NCI-H774 (cell line): ENCODE data around the gene ATXN10.
"Not testable (repeated sequence)": the region's sequence is repeated elsewhere in the genome, so short reads cannot be mapped to it uniquely, and the experiment has no call there.

Source experiments
- DNase-seq: peaks from one replicate; lab custom pipeline; 2025; lab: John Stamatoyannopoulos, UW

The ATXN10 gene

GRCh38 chr22:45678961-45679912 is 7.6 kb downstream of the ATXN10 start:
- no peak for DNase-seq

GRCh38 chr22:45680932-45681700 is 9.5 kb downstream of the ATXN10 start:
- DNase-seq = no peak

GRCh38 chr22:45682064-45682463 is 10.4 kb downstream of the ATXN10 start:
- DNase-seq = no peak

GRCh38 chr22:45682773-45683172 is 11.1 kb downstream of the ATXN10 start:
- DNase-seq = not testable (repeated sequence)

- DNase-seq = no peak
Observed at GRCh38 chr22:45683248-45683647, 11.6 kb downstream of the ATXN10 start.

GRCh38 chr22:45683680-45684079 is 12.0 kb downstream of the ATXN10 start:
- DNase-seq = no peak

- no peak for DNase-seq
Observed at GRCh38 chr22:45684169-45684568, 12.5 kb downstream of the ATXN10 start.

GRCh38 chr22:45684752-45685574 is 13.3 kb downstream of the ATXN10 start:
- DNase-seq = no peak

GRCh38 chr22:45686004-45686403 is 14.4 kb downstream of the ATXN10 start:
- no peak for DNase-seq

- DNase-seq = no peak
Observed at GRCh38 chr22:45686836-45687235, 15.2 kb downstream of the ATXN10 start.

GRCh38 chr22:45688600-45689080 is 17.0 kb downstream of the ATXN10 start:
- DNase-seq = no peak

- no peak for DNase-seq
Observed at GRCh38 chr22:45689211-45689610, 17.6 kb downstream of the ATXN10 start.

GRCh38 chr22:45690008-45690407 is 18.4 kb downstream of the ATXN10 start:
- DNase-seq = no peak

- no peak for DNase-seq
Observed at GRCh38 chr22:45692549-45692948, 20.9 kb downstream of the ATXN10 start.

GRCh38 chr22:45693835-45694234 is 22.2 kb downstream of the ATXN10 start:
- no peak for DNase-seq

- no peak for DNase-seq
Observed at GRCh38 chr22:45696227-45696626, 24.6 kb downstream of the ATXN10 start.

- no peak for DNase-seq
Observed at GRCh38 chr22:45698094-45698493, 26.5 kb downstream of the ATXN10 start.

GRCh38 chr22:45702981-45703380 is 31.3 kb downstream of the ATXN10 start:
- DNase-seq = no peak

- no peak for DNase-seq
Observed at GRCh38 chr22:45703758-45704157, 32.1 kb downstream of the ATXN10 start.

- no peak for DNase-seq
Observed at GRCh38 chr22:45704648-45705047, 33.0 kb downstream of the ATXN10 start.

GRCh38 chr22:45707605-45708004 is 36.0 kb downstream of the ATXN10 start:
- no peak for DNase-seq

- DNase-seq = no peak
Observed at GRCh38 chr22:45708145-45708544, 36.5 kb downstream of the ATXN10 start.
